ENCODE results near the gene TNXB. TPM values are rescaled to one million over a fixed set of nuclear protein-coding genes. Genes with fewer than 3 reads are reported as not detected.
"Not testable (repeated sequence)": the region's sequence is repeated elsewhere in the genome, so short reads cannot be mapped to it uniquely, and the experiment has no call there.

Gene TNXB
- total RNA-seq, 2 experiments from 2014 or later = 0.43 to 1.2 TPM

DNA sequence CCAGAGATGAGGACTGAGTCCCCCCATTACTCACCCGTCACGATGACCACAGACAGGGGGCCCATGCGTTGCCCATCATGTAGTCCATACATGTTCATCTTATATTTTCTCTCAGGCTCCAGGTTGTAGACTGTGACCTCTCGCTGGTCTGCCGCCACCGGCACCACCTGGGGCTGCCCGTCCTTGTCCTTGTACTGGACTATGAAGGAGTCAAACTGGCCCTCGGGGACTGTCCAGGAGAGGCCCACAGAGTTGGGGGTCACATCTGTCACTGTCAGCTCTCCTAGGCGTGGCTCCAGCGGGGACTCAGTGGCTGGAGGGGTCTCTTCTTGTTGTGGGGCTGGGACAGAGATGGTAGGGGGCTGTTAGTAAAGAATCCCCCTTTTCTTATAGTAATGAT lies 35.5 kb downstream of the TNXB start:
- H3K9me3 Mint-ChIP-seq = no peaks in the 10 kb centered on the region
- no peaks in the 10 kb centered on the region for H3K4me1 Mint-ChIP-seq
- H3K27ac Mint-ChIP-seq = no peak overlapping the region
- DNase-seq = no peak
- no peak overlapping the region for H3K4me3 Mint-ChIP-seq
- no peaks in the 10 kb centered on the region for H3K36me3 Mint-ChIP-seq
- H3K27me3 Mint-ChIP-seq = no peaks in the 10 kb centered on the region

DNA sequence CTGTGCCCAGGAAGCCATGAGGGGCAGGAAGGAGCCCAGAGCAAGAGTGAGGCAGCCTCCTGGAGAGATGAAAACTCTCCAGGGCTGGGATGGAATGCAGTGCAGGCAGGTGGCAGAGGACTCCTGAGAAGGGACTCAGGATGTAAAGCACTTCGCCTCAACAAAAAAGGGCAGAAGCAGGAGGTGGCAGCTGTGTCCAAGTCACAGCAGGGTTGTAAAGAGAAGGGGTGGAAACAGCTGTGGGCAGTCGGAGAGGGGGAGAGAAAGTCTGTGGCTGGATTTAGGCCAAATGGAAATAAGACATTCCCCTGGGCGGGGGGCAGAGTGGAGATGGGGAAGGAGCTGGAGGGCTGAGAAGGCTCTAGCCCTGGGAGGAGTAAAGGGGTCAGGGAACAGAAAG lies 36.0 kb downstream of the TNXB start:
- Mint-ChIP-seq H3K27ac (no peak overlapping the region), H3K36me3 (no peaks in the 10 kb centered on the region), H3K4me1 (no peaks in the 10 kb centered on the region), H3K9me3 (no peaks in the 10 kb centered on the region), H3K4me3 (no peak overlapping the region), H3K27me3 (no peaks in the 10 kb centered on the region)
- DNase-seq = no peak

DNA sequence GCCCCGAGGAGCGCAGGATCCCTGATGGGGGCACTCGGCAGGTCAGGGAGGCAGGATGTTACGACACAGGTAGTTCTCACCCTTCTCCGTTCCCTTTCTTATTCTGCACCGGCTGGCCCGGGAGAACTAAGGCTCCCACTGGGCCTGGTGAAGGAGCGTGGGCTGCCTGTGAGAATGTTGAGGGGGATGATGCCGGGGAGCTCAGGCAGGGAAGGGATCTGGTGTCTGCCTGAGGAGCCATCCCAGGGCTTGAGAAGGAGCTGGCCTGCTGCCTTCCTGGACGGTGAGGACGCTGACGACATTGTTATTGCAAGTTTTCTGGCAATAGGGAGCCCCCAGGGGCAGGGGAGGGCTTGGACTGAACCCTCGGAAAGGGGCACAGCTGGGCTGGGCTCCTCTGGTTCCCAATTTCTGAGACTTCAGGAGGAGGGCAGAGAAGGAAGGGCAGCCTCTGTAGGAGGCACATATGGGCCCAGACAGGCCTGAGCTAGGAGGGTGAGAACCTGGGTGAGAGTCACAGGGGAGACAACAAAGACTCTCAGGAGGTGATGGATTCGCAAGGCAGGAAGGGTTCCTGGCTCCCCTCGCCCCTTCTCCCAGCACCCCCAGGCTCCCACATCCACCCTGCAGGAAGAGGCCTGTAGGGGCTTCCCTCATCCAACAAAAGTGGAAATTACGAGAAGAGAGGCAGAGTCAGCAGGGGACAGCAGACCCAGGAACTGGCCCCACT lies 38.2 kb downstream of the TNXB start:
- no peak overlapping the region for H3K4me3 Mint-ChIP-seq
- H3K4me1 Mint-ChIP-seq = no peaks in the 10 kb centered on the region
- H3K36me3 Mint-ChIP-seq = no peaks in the 10 kb centered on the region
- no peaks in the 10 kb centered on the region for H3K9me3 Mint-ChIP-seq
- no peak for DNase-seq
- no peak overlapping the region for H3K27ac Mint-ChIP-seq
- H3K27me3 Mint-ChIP-seq = no peaks in the 10 kb centered on the region

DNA sequence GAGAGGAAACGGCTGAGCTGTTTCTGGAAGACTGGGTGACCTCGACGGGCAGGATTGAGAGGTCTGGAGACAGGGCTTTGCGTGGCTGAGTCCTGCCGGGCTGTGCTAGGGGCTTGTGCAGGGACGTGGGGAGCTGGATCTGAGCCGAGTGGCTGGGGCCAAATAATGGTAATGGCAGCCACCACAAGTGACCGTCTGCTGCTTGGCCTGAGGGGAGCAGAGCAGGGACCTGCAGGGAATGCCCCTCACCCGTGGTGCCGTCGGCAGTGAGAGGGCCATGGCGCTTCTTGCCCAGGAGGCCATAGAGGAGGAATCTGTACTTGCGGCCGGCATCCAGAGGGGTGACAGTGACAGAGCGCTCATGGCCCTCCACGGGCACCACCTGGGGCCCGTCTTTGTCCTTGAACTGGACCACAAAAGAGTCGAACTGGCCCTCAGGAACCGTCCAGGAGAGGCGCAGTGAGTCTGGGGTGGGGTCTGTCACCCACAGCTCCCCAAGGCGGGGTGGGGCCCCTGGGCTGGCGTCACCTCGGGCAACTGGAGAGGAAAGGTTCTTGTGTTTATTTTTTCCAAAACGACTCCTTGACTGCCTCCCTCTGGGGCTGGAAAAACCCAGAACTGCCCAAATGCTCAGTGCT lies 39.1 kb downstream of the TNXB start:
- Mint-ChIP-seq H3K36me3 (no peaks in the 10 kb centered on the region), H3K27ac (no peak overlapping the region), H3K9me3 (no peaks in the 10 kb centered on the region), H3K4me3 (no peak overlapping the region), H3K27me3 (no peaks in the 10 kb centered on the region), H3K4me1 (no peaks in the 10 kb centered on the region)
- no peak for DNase-seq

DNA sequence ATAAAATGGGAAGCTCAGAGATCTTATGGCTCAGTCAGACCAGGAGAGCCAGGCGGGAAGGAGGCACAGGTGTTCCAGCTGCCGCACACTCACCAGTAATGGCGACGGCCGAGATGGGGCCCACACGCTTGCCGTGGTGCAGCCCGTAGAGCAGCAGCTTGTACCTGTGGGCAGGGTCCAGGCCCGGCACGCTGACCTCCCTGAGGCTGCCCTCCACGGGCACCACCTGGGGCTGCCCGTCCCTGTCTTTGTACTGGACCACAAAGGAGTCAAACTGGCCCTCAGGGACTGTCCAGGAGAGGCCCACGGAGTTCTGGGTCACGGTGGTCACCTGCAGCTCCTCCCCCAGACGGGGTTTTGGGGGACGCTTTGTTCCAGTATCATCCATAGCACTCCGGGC lies 39.7 kb downstream of the TNXB start:
- Mint-ChIP-seq H3K36me3 (no peaks in the 10 kb centered on the region), H3K4me1 (no peaks in the 10 kb centered on the region), H3K4me3 (no peak overlapping the region), H3K9me3 (no peaks in the 10 kb centered on the region), H3K27me3 (no peaks in the 10 kb centered on the region), H3K27ac (no peak overlapping the region)
- DNase-seq = no peak

DNA sequence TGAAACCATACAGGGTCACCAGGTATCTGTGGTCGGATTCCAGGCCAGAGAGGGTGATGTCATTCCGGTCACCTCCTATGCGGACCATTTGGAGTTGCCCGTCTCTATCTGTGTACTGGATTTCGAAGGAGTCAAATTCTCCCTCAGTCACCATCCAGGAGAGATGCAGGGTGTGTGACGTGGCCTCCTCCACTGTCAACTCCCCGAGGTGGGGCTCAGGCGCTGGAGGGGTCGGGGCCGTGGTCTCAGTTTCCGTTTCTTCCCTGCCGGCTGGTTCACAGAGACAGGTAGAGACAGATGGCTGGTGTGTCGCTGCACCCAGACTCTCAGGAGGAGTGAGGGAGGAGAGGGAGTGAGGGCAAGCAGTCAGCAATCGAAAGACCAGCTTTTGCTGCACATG lies 40.3 kb downstream of the TNXB start:
- DNase-seq = no peak
- Mint-ChIP-seq H3K27me3 (no peaks in the 10 kb centered on the region), H3K36me3 (no peaks in the 10 kb centered on the region), H3K4me3 (no peak overlapping the region), H3K4me1 (no peaks in the 10 kb centered on the region), H3K9me3 (no peaks in the 10 kb centered on the region), H3K27ac (no peak overlapping the region)

DNA sequence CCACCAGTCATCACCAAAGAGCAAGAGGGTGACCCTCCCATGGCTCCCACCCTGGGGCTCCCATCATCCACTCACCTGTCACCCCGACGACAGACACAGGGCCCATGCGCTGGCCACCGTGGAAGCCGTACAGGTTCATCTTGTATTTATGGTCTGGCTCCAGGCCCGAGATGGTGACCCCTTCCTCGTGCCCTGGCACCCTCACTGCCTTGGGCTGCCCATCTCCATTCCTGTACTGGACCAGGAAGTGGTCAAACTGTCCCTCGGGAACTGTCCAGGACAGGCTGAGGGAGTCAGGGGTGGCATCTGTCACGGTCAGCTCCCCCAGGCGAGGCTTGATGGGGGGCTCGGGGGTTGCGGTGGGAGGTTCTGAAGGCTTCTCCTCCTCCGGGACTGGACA lies 40.8 kb downstream of the TNXB start:
- not testable (repeated sequence) for H3K9me3 Mint-ChIP-seq, H3K36me3 Mint-ChIP-seq, H3K27me3 Mint-ChIP-seq, H3K27ac Mint-ChIP-seq, DNase-seq, H3K4me1 Mint-ChIP-seq, H3K4me3 Mint-ChIP-seq

DNA sequence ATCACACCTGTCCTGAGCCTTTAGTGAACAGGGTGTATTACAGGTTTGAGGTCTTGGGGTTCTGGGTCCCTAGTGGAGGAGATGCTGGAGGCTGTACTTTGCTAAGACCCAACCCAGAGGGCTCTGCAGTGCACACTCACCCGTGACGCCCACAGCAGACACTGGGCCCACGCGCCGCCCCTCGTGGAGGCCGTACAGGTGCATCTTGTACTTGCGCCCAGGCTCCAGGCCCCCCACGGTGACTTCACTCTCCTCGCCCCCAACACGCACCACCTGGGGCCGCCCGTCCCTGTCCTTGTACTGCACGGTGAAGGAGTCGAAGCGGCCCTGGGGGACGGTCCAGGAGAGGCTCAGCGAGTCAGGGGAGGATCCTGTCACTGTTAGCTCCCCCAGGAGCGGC lies 41.6 kb downstream of the TNXB start:
- not testable (repeated sequence) for H3K36me3 Mint-ChIP-seq, H3K4me1 Mint-ChIP-seq, H3K4me3 Mint-ChIP-seq, H3K9me3 Mint-ChIP-seq, H3K27me3 Mint-ChIP-seq, H3K27ac Mint-ChIP-seq, DNase-seq

DNA sequence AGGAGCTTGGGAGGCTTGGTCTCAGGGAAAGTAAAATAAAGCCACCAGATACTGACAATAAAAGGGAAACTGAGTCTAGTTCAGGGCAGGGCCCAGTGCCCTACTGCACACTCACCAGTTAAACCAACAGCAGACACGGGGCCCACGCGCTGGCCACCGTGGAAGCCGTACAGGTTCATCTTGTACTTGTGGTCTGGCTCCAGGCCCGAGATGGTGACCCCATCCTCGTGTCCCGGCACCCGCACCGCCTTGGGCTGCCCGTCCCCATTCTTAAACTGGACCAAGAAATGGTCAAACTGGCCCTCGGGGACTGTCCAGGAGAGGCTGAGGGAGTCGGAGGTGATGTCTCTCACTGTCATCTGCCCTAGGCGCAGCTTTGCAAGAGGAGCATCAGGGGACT lies 44.4 kb downstream of the TNXB start:
- no peaks in the 10 kb centered on the region for H3K4me1 Mint-ChIP-seq
- no peak overlapping the region for H3K4me3 Mint-ChIP-seq
- no peak for DNase-seq
- no peaks in the 10 kb centered on the region for H3K27me3 Mint-ChIP-seq
- no peak overlapping the region for H3K27ac Mint-ChIP-seq
- no peaks in the 10 kb centered on the region for H3K36me3 Mint-ChIP-seq
- no peaks in the 10 kb centered on the region for H3K9me3 Mint-ChIP-seq

DNA sequence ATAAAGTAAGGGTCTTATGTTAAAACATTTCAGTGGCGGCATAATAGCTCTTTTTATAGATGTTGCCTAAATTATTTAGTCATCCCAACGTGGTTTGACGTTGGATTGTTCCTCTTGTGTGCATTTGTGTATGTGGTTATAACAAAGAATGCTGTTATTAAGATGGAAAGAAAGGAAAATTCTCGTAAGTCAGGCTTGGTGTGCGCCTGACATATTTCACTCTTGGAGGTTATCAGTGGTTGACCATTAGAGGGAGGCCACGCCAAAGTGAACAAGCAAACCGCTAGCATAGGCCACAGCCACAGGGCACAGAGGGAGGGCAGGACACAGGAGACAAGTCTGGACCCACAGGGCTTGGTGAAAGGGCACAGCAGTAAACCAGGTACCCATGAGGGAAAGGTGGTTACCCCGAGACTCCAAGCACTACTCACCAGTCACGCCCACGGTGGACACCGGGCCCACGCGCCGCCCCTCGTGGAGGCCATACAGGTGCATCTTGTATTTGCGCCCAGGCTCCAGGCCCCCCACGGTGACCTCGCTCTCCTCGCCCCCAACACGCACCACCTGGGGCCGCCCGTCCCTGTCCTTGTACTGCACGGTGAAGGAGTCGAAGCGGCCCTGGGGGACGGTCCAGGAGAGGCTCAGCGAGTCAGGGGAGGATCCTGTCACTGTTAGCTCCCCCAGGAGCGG lies 48.0 kb downstream of the TNXB start:
- H3K36me3 Mint-ChIP-seq = no peaks in the 10 kb centered on the region
- H3K27ac Mint-ChIP-seq = no peak overlapping the region
- H3K4me1 Mint-ChIP-seq = no peaks in the 10 kb centered on the region
- no peaks in the 10 kb centered on the region for H3K9me3 Mint-ChIP-seq
- no peak for DNase-seq
- no peaks in the 10 kb centered on the region for H3K27me3 Mint-ChIP-seq
- no peak overlapping the region for H3K4me3 Mint-ChIP-seq

DNA sequence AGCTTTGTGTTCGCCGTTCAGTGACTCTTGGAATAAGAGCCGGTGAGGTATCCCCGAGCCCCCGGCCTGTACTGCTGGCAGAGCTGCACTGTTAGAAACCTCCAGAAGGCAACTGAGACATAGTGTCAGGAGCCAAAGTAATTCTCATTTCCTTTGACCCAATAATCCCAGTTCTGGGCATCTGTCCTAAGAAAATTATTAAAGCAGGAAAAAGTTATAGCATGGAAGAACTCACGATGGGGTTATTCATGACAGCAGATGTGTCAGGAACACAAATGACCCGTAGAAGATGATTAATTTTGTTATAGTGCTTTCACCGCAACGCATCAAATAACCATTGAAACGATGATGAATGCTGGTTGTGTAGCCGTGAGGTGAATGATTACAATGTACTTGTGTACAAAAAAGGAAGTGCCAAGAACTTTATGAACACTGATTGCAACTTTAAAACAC lies 50.6 kb downstream of the TNXB start:
- no peak overlapping the region for H3K4me3 Mint-ChIP-seq
- H3K36me3 Mint-ChIP-seq = no peaks in the 10 kb centered on the region
- H3K4me1 Mint-ChIP-seq = no peaks in the 10 kb centered on the region
- no peaks in the 10 kb centered on the region for H3K9me3 Mint-ChIP-seq
- H3K27me3 Mint-ChIP-seq = no peaks in the 10 kb centered on the region
- H3K27ac Mint-ChIP-seq = no peak overlapping the region
- no peak for DNase-seq

DNA sequence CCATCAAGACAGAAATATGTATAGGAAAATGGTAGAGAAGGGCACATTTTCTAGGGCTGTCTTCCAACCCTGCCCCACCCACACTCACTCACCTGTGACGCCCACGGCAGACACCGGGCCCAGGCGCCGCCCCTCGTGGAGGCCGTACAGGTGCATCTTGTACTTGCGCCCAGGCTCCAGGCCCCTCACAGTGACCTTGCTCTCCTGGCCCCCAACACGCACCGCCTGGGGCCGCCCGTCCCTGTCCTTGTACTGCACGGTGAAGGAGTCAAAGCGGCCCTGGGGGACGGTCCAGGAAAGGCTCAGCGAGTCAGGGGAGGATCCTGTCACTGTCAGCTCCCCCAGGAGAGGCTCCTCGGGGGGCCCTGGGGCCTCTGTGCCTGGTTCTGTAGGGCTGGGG lies 51.2 kb downstream of the TNXB start:
- H3K27ac Mint-ChIP-seq = no peak overlapping the region
- H3K4me3 Mint-ChIP-seq = no peak overlapping the region
- no peaks in the 10 kb centered on the region for H3K27me3 Mint-ChIP-seq
- no peaks in the 10 kb centered on the region for H3K4me1 Mint-ChIP-seq
- DNase-seq = no peak
- H3K9me3 Mint-ChIP-seq = no peaks in the 10 kb centered on the region
- H3K36me3 Mint-ChIP-seq = no peaks in the 10 kb centered on the region

DNA sequence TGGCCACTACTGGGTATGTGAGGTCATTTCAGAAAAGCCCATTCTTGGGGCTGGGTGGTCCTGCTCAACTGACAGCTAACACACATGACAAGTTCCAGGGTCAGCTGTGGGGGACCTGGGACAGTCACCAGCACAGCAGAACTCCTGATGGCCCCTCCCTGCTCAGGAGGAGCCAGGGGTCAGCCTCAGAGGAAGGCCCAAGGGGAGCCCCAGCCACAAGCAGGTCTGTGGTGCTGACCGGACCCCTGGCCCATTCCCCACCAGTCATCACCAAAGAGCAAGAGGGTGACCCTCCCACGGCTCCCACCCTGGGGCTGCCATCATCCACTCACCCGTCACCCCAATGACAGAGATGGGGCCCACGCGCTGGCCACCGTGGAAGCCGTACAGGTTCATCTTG lies 52.9 kb downstream of the TNXB start:
- H3K27ac Mint-ChIP-seq = no peak overlapping the region
- H3K36me3 Mint-ChIP-seq = no peaks in the 10 kb centered on the region
- H3K4me1 Mint-ChIP-seq = no peaks in the 10 kb centered on the region
- no peaks in the 10 kb centered on the region for H3K27me3 Mint-ChIP-seq
- H3K9me3 Mint-ChIP-seq = no peaks in the 10 kb centered on the region
- H3K4me3 Mint-ChIP-seq = no peak overlapping the region
- no peak for DNase-seq

DNA sequence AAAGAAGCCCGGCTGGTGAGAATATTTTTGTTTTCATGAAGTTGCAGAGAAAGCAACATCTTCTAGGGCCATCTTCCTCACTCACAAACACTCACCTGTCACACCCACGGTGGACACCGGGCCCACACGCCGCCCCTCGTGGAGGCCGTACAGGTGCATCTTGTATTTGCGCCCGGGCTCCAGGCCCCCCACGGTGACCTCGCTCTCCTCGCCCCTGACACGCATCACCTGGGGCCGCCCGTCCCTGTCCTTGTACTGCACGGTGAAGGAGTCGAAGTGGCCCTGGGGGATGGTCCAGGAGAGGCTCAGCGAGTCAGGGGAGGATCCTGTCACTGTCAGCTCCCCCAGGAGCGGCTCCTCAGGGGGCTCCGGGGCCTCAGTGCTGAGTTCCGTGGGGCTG lies 53.4 kb downstream of the TNXB start:
- H3K36me3 Mint-ChIP-seq, H3K4me3 Mint-ChIP-seq, DNase-seq, H3K27ac Mint-ChIP-seq, H3K4me1 Mint-ChIP-seq, H3K9me3 Mint-ChIP-seq, H3K27me3 Mint-ChIP-seq: not testable (repeated sequence)

DNA sequence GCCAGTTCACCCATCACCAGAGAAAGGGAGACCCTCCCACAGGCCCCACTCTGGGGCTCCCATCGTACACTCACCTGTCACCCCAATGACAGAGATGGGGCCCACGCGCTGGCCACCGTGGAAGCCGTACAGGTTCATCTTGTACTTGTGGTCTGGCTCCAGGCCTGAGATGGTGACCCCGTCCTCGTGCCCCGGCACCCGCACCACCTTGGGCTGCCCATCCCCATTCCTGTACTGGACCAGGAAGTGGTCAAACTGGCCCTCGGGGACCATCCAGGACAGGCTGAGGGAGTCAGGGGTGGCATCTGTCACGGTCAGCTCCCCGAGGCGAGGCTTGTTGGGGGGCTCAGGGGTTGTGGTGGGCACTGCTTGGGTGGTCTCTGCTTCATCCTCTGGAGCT lies 55.8 kb downstream of the TNXB start:
- not testable (repeated sequence) for H3K27ac Mint-ChIP-seq, H3K36me3 Mint-ChIP-seq, H3K27me3 Mint-ChIP-seq, DNase-seq, H3K4me1 Mint-ChIP-seq, H3K9me3 Mint-ChIP-seq, H3K4me3 Mint-ChIP-seq

DNA sequence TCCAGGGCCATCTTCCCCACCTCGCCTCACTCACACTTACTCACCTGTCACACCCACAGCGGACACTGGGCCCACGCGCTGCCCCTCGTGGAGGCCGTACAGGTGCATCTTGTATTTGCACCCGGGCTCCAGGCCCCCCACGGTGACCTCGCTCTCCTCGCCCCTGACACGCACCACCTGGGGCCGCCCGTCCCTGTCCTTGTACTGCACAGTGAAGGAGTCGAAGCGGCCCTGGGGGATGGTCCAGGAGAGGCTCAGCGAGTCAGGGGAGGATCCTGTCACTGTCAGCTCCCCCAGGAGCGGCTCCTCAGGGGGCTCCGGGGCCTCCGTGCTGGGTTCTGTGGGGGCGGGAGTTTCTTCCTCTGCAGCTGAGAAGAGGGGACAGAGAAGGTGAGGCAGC lies 56.5 kb downstream of the TNXB start:
- not testable (repeated sequence) for H3K4me1 Mint-ChIP-seq, H3K36me3 Mint-ChIP-seq, DNase-seq, H3K4me3 Mint-ChIP-seq, H3K9me3 Mint-ChIP-seq, H3K27me3 Mint-ChIP-seq, H3K27ac Mint-ChIP-seq

All from activated naive CD8-positive, alpha-beta T cell treated with anti-CD3 and anti-CD28 coated beads for 36 hours (primary cell).